CD4-positive, alpha-beta T cell treated with Interleukin-6 at 100 ng/mL for 8 hours (primary cell): ENCODE results near the gene SLCO4A1.

Source experiments
- DNase-seq: peaks from one replicate; pipeline ENCODE4 v3.0.0-alpha.2; 2020; ENCODE audit warnings: mixed read lengths, low spot score

Gene SLCO4A1

GRCh38 chr20:62653373-62653772 is 11.1 kb downstream of the SLCO4A1 start:
- DNase-seq: no peak

DNA sequence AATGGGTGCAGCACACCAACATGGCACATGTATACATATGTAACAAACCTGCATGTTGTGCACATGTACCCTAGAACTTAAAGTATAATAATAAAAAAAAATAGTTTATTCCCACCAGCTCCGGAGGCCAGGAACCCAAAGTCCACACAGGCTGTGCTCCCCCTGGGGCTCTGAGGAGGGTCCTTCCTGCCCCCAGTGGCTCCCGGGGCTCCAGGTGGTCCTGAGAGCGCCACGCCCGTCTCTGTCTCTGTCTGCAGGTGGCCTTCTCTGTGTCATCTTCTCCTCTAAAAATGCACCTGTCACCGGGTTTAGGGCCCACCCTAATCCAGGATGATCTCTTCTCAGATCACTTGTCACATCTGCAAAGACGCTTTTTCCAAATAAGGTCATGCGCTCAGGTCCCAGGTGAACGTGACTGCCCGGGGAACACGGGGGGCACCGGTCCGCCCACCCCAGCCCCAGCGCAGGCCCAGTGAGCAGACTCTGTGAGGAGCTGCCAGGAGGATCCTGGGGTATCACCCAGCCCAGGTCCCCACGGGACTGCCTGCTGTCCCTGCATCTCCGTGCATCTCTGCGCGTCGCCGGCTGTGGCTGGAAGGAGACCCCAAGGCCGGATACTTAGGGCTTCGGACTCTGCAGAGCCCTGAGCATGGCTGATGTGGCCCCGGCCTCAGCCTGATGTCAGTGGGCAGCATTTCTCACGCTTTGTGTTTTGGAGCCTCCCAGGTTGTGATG is 11.8 kb downstream of the SLCO4A1 start:
- DNase-seq: no peak

- no peak for DNase-seq
These were observed 13.2 kb downstream of the SLCO4A1 start for GRCh38 chr20:62655282-62656196.

- DNase-seq: no peak
These were observed 14.1 kb downstream of the SLCO4A1 start for GRCh38 chr20:62656197-62656918.

GRCh38 chr20:62656919-62657588 is 14.8 kb downstream of the SLCO4A1 start:
- no peak for DNase-seq

- no peak for DNase-seq
These were observed 15.3 kb downstream of the SLCO4A1 start for GRCh38 chr20:62657589-62657942.

DNA sequence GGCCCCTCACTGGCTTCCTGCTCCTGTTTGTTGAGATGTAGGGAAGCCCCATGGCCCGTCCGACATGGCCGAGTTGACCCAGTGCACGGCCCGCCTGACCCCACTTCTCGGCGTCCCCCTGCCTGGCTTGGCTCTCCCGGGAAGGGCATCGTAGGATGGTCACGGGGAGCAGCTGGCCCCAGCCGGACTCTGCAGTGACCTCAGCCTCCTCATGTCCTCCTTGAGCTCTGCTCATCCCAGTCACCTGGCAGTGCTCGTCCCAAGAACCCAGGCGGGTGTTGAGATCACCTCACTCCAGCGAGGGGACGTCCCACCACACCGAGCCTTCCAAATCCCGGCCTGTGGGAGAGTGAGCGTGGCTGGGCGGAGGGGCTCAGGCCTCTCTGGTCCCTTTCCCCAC is 15.7 kb downstream of the SLCO4A1 start:
- no peak for DNase-seq

- no peak for DNase-seq
These were observed 16.4 kb downstream of the SLCO4A1 start for GRCh38 chr20:62658593-62659178.

DNA sequence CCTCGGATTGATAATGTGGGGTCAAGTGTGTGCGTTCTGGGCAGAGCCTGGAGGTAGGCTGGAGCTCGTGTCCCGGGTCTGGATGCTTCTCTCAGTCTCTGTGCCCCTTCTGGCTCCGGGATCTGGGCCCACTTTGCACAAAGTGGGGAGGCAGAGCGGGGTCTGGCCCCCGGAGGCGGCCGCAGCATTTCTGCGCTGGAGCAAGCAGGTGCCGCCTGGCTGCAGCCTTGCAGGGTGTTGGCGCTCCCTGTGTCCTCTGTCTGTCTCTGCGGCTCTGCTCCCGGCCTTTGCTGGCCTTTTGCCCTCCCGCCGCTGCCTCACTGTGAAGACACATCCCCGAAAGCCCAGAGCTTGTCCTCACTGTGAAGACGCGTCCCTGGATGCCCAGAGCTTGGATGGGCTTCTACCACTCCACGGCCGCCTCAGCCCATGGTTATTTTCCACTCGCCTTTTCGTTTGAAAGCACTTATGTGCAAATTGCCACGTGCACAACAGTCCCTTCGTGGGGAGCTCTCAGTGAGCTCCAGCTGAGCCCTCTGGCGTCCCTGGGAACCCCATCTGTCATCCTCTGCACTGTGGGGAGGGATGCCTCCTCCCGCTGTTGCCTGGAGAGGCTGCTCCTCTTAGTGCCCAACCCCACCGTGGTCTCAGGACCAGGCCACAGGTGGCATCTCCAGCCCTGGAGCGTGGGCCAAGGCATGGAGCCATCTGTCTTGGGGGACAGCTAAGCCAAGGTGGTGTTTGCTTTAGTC is 17.4 kb downstream of the SLCO4A1 start:
- no peak for DNase-seq

GRCh38 chr20:62660240-62660615 is 17.9 kb downstream of the SLCO4A1 start:
- no peak for DNase-seq

- DNase-seq: no peak
These were observed 18.5 kb downstream of the SLCO4A1 start for GRCh38 chr20:62660768-62661167.

DNA sequence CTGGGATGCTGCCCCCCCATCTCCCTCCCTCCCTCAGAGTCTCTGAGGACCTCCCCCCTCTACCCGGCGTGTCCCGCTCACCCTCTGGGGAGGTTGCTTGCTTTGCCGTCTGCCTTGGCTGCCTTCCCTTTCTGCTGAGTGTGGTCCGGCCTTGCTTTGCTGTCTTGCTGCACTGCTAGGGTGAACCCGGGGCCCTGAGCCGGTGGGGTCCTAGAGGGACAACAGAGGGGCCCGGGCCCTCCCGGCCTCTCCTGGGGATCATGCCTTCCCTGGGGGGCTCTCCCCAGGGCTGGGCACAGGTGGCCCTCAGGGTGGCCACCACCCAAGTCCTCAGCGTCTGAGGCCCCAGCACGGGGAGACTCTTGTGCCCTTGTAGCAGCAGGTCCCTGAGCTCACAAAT is 19.3 kb downstream of the SLCO4A1 start:
- no peak for DNase-seq

- DNase-seq: no peak
These were observed 20.1 kb downstream of the SLCO4A1 start for GRCh38 chr20:62662422-62662821.

DNA sequence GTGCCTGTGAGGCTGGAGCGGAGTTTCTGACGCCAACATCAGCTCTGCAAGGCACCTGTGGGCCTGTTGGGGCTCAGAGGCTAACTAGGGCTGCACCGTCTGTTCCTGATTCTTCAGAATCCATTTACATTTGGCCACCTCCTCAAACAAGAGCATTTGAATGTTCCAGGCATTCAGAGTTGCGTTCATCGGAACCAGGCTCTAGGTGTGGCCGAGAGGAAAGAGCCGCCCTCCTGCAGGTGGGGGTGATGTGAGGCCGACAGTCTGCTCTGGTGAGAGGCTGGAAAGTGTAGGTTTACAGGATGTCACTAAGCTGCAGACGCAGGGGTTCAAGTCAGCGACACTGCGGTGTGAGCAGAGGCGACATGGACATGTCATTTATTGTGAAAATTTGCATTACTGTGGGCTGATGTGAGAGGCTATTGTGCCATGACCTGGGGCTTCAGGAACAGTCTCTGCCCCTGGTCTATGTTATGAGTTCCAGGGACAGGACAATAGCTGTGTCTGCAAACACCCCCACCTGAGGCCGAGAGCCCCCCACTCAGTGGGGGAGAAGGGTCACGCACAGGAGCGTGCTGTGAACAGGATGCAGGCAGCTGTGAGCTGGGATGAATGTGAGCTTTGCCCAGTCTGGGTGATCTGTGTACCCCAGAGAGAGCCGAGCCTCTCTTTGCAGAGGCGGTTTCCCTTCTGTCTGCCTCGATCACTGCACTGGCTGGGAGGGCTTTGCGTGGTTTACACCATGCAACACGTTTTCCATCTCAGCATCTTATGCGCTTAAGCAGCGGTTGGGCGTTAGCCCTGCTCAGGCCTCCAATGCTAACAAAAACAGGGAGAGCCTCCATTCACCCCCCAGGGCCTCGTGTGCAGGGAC is 21.1 kb downstream of the SLCO4A1 start:
- no peak for DNase-seq

GRCh38 chr20:62664019-62664971 is 22.0 kb downstream of the SLCO4A1 start:
- no peak for DNase-seq

GRCh38 chr20:62665153-62665754 is 23.0 kb downstream of the SLCO4A1 start:
- DNase-seq: no peak

- DNase-seq: no peak
These were observed 23.8 kb downstream of the SLCO4A1 start for GRCh38 chr20:62665826-62666735.
